ENCODE data around the gene TRAPPC6A.

DNA sequence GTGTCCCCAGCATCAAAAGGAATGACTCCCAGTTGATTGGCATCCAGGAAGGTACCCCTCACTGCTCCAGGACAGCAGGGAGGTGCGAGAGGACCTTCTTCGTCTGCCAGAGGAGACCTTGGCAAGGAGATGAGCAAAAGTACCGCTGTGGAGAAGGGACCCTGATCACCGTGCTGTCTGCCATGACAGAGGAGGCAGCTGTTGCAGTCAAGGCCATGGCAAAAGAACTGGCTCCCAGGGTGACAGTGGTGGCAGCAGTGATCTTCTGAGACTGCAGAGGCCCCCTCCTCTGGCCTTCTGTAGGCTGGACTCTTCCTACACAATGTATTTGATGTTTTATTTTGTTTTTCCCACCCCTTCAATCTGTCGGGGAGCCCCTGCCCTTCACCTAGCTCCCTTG, 49.2 kb downstream of the TRAPPC6A start:
- TF ChIP-seq, protein P1, sequence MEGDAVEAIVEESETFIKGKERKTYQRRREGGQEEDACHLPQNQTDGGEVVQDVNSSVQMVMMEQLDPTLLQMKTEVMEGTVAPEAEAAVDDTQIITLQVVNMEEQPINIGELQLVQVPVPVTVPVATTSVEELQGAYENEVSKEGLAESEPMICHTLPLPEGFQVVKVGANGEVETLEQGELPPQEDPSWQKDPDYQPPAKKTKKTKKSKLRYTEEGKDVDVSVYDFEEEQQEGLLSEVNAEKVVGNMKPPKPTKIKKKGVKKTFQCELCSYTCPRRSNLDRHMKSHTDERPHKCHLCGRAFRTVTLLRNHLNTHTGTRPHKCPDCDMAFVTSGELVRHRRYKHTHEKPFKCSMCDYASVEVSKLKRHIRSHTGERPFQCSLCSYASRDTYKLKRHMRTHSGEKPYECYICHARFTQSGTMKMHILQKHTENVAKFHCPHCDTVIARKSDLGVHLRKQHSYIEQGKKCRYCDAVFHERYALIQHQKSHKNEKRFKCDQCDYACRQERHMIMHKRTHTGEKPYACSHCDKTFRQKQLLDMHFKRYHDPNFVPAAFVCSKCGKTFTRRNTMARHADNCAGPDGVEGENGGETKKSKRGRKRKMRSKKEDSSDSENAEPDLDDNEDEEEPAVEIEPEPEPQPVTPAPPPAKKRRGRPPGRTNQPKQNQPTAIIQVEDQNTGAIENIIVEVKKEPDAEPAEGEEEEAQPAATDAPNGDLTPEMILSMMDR (IDR thresholded peaks at IDR 0.05), result no peak
- TF ChIP-seq POLR2AphosphoS5 (IDR thresholded peaks at IDR 0.05; ENCODE audit: insufficient read depth in 1 of 2, low read depth in 1 of 2), result no peak

All from vagina (tissue), 2 donors.